AG08395 (cell line): Measurements from ENCODE around the gene MRPS27.
A peak's percentile ranks its signal among the peaks of the same experiment; 100 is the strongest.
"Not testable (repeated sequence)": the region's sequence is repeated elsewhere in the genome, so short reads cannot be mapped to it uniquely, and the experiment has no call there.

Experiments
- DNase-seq: peaks from one replicate; pipeline ENCODE4 v3.0.0; 2012; ENCODE audit warnings: mixed read lengths, low spot score

Gene MRPS27

DNA sequence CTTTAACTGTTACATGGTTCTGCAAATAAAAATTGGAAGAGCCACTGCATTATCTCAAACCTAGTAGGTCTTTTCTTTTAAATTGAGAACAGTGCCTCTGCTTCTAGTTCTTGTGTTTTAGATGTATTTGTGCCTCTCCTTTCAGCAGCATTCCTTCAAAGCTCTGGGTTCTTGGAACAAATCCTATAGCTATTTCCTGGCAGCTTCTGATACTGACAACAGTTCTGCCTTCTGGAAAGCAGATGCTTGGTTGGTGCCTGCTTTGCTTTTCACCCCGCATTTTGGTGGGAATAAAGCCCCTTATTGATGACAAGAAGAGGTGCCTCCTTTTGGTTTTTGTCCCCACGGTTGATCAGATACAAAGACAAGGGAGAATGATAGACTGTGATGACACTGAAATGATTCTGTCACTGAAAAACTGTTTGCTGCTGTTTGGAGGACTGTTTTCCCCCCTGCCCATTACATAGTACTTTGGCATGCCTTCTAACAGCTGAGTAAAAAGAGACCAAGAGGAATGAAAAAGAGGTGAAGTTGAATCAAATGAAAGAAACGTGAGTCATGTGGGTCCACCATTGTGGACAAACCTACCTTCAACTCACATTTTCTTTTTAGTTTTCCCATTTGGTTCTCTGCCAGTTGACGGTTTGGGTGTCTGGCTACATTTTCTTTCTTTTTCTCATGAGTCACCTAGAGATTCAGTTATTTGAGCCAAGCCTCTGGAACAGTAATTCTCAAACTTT is 5.7 kb upstream of the MRPS27 start:
- DNase-seq = peak; percentile 55

- no peak for DNase-seq
Observed at GRCh38 chr5:72324189-72324825, 4.3 kb upstream of the MRPS27 start.

GRCh38 chr5:72319435-72319975 is 535 bp downstream of the MRPS27 start:
- DNase-seq = not testable (repeated sequence)

DNA sequence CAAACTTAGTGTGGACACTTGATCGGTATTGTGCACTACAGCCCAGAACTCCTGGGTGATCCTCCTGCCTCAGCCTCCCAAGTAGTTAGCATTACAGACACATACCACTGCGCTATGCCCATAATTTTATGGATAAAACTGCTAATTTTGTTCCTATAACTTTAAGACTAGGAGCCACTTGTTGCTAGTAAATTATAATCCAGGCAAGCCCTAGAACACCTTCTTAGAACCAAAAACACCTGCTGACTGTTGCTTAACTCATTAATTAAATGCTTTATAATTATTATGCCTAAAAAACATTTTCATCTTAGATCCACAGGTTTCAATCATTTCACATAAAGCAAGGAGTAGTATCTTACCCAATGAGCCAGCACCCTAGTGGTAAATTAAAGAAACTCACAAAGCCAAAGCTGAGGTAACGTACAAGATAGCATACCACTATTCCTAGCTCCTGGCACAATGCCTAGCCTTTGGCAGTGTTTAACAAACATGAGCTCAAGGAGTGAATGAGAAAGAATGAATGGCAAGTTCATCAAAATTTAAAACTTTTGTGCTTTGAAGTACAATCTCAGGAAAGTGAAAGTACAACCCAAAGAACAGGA is 5.4 kb downstream of the MRPS27 start:
- peak; percentile 8 for DNase-seq

GRCh38 chr5:72313141-72313540 is 6.9 kb downstream of the MRPS27 start:
- DNase-seq = no peak

DNA sequence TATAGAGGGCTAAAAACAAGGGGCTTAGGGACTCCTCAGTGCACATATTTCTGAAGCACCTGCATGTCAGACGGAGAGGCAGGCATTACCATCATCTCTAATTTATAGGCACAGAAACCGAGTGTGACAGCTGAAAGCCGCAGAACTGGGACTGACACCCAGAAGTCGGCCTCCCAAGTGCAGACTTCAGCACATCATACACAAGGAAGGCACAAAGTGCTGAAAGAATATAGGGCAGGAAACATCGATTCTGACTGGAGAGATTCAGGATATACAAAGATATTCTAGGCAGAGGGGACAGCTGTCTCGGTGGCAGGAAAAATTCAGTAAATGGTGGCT is 11.2 kb downstream of the MRPS27 start:
- DNase-seq = no peak

- peak; percentile 99 for DNase-seq
Observed at GRCh38 chr5:72307968-72308852, 11.8 kb downstream of the MRPS27 start.

- no peak for DNase-seq
Observed at GRCh38 chr5:72307573-72307967, 12.5 kb downstream of the MRPS27 start.

GRCh38 chr5:72305194-72306142 is 14.6 kb downstream of the MRPS27 start:
- DNase-seq = no peak

- no peak for DNase-seq
Observed at GRCh38 chr5:72302171-72302570, 17.9 kb downstream of the MRPS27 start.

DNA sequence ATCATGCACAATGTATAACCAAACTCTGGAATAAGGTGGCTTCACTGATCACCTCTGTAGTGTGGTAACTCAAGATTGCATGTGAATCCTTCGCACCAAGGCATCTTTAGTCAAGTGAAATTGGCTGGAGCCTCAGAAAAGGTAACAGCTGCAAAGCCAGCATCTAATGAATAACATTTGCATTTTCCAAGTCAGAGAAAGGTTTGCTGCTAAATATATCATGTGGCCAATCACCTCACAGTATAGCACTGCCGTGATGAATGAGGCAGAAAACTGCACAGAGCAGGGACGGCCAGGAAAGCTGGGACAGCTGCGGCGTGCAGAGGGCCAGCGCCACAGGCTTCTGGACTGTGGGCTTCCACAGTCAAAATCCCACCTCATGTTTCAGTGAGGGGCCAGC is 18.5 kb downstream of the MRPS27 start:
- no peak for DNase-seq

GRCh38 chr5:72300590-72301339 is 19.3 kb downstream of the MRPS27 start:
- DNase-seq = no peak

DNA sequence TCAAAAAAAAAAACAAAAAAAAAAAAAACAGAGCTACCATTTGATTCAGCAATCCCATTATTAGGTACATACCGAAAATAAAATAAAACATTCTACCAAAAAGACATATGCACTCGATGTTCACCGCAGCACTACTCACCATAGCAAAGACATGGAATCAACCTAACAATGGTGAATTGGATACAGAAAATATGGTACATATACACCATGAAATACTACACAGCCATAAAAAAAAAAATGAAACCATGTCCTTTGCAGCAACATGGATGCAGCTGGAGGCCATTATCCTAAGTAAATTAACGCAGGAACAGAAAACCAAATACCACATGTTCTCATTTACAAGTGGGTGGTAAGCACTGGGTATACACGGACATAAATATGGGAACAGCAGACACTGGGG is 21.3 kb downstream of the MRPS27 start:
- no peak for DNase-seq

- DNase-seq = not testable (repeated sequence)
Observed at GRCh38 chr5:72298136-72298535, 21.9 kb downstream of the MRPS27 start.

DNA sequence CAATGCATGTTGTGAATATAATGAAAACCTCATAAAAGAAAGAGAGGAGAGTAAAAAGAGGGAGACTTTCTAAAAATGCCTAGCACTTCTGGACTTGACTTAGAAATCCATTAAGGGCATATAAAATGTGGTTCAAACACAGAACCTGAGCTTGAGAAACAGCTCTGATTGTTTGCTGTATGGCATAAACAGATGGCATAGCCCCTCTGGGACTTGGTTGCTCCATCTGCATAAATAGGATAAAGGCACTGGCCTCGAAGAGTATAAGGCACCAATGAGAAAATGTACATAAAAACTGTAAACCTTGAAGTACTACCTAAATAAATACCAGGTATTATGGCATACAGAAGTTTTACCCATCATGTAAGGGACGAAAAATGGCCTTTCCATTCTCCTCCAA is 23.8 kb downstream of the MRPS27 start:
- DNase-seq = no peak

DNA sequence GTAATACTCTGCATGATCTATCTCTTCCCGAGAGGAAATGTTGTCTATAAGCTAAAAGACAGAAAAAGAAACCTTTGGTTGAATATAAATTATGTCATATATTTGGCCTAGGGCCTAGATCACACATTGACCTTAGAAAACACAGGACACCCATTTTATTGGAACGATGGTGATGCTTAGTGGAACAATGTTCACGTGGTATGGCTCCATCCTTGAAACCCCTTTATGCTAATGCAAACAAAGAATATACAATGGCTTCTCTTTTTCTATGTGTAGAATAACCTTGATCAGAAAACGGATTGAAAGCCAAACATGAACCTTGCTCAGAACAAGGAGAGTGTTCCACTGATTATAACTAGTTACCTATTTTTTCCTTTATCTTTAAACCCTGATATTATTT is 24.5 kb downstream of the MRPS27 start:
- no peak for DNase-seq

DNA sequence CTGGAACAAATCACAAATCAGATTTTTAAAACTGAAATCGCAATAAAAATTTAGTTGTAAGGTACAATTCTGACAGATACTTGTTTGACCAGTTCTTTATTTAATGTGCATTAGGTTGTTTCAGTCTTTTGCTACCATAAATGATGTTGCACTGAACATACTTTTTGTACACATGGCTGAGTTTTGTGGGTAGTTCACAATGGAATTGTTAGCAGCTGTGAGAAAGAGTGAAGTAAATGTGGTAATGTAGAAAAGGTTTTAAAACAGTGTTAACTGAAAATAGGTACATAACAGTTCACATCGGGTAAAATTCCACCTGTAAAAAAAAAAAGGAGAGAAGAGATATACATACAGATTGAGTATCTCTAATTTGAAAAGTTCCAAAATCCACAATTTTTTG is 25.6 kb downstream of the MRPS27 start:
- no peak for DNase-seq

DNA sequence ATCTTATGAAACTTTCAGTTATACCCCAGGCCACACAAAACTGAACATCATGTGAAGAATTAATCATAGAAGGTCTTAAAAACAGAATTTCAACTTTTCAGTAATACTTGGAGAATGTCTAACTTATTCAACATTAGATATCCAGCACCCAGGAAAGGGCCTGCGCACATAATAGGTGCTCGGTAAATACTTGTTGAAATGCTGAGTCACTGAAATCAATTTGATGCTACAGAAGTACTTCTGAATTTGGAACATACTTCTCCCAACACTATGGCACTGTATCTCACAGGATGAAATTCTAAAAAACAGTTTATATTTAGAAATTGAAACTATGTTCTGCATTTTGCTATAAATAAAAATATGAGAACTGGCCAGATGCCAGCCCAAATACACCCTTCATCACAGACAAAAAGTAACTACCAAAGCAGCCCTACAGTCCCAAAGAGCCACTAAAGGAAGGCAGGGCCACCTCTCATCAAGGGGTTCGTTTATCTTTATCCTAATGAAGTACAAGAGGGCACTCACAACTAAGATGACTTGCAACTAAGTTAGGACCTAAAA is 26.5 kb downstream of the MRPS27 start:
- DNase-seq = no peak

DNA sequence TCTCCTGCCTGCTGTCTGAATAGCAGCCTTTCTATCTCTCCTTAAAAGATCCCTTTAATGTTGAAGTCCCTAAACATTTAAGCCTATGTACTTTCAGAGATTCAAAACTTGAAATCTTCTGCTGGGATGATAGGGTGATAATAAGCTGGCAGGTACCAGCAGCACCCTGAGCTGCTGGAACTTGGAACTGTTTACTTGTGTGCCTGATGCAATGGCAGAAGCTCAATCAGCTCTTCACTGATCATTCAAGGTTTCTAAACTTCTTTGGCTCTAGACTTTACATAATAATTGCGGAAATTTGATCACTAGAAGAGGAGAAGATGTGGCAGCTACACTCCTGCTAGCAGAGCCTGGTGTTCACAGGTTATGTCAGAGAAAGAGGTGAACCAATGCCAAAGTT is 27.6 kb downstream of the MRPS27 start:
- DNase-seq = no peak

- no peak for DNase-seq
Observed at GRCh38 chr5:72291601-72292000, 28.4 kb downstream of the MRPS27 start.
